ENCODE data around the gene ACVR1B.

ACVR1B gene

GRCh38 chr12:51941604-51942003 is 9.9 kb upstream of the ACVR1B start:
- Histone ChIP-seq H3K36me3 (ENCODE audit: control insufficient read depth, insufficient read depth, low read length) (no peaks in the 10 kb centered on the region), H3K4me3 (ENCODE audit: low read length) (no peak overlapping the region), H3K27me3 (ENCODE audit: control insufficient read depth, insufficient read depth, low read length) (no peaks in the 10 kb centered on the region), H3K9ac (ENCODE audit: low read length) (no peak overlapping the region), H3K27ac (ENCODE audit: low read depth, low read length) (no peak overlapping the region), H3K4me1 (ENCODE audit: control insufficient read depth, insufficient read depth, low read length) (peaks cover 3% of the 10 kb centered on the region)

- Histone ChIP-seq H3K27ac (ENCODE audit: low read depth, low read length) (no peak overlapping the region), H3K36me3 (ENCODE audit: control insufficient read depth, insufficient read depth, low read length) (no peaks in the 10 kb centered on the region), H3K27me3 (ENCODE audit: control insufficient read depth, insufficient read depth, low read length) (no peaks in the 10 kb centered on the region), H3K9ac (ENCODE audit: low read length) (no peak overlapping the region), H3K4me1 (ENCODE audit: control insufficient read depth, insufficient read depth, low read length) (peaks cover 3% of the 10 kb centered on the region), H3K4me3 (ENCODE audit: low read length) (no peak overlapping the region)
Measured at GRCh38 chr12:51942056-51942455, 9.4 kb upstream of the ACVR1B start.

GRCh38 chr12:51942501-51943000 is 8.9 kb upstream of the ACVR1B start:
- H3K27me3 ChIP-seq (ENCODE audit: control insufficient read depth, insufficient read depth, low read length) = no peaks in the 10 kb centered on the region
- H3K4me1 ChIP-seq (ENCODE audit: control insufficient read depth, insufficient read depth, low read length) = peaks cover 3% of the 10 kb centered on the region
- no peak overlapping the region for H3K27ac ChIP-seq (ENCODE audit: low read depth, low read length)
- H3K4me3 ChIP-seq (ENCODE audit: low read length) = no peak overlapping the region
- no peaks in the 10 kb centered on the region for H3K36me3 ChIP-seq (ENCODE audit: control insufficient read depth, insufficient read depth, low read length)
- H3K9ac ChIP-seq (ENCODE audit: low read length) = no peak overlapping the region

DNA sequence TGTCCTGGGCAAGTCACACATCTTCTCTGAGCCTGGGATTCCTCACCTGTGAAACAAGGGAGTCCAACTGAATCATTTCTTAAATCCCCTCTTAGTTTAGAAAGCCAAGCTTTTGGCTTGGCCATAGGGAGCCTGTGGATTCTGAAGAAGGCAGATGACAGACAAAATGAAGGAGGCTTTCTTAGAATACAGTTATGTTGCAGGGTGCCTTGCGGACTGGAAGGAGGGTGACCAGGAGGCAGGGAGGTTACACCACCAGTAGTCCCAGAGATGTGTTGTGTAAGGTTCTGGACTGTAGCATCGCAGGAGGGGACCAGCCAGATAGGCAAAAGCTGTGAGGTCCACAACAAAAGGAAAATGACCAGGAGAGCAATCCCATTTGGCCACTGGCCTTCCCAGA is 8.2 kb upstream of the ACVR1B start:
- H3K9ac ChIP-seq (ENCODE audit: low read length) = no peak overlapping the region
- no peak overlapping the region for H3K27ac ChIP-seq (ENCODE audit: low read depth, low read length)
- peaks cover 3% of the 10 kb centered on the region for H3K4me1 ChIP-seq (ENCODE audit: control insufficient read depth, insufficient read depth, low read length)
- no peak overlapping the region for H3K4me3 ChIP-seq (ENCODE audit: low read length)
- H3K27me3 ChIP-seq (ENCODE audit: control insufficient read depth, insufficient read depth, low read length) = no peaks in the 10 kb centered on the region
- H3K36me3 ChIP-seq (ENCODE audit: control insufficient read depth, insufficient read depth, low read length) = no peaks in the 10 kb centered on the region

GRCh38 chr12:51944608-51945233 is 6.8 kb upstream of the ACVR1B start:
- H3K36me3 ChIP-seq (ENCODE audit: control insufficient read depth, insufficient read depth, low read length) = no peaks in the 10 kb centered on the region
- H3K27me3 ChIP-seq (ENCODE audit: control insufficient read depth, insufficient read depth, low read length) = no peaks in the 10 kb centered on the region
- peaks cover 3% of the 10 kb centered on the region for H3K4me1 ChIP-seq (ENCODE audit: control insufficient read depth, insufficient read depth, low read length)
- H3K9ac ChIP-seq (ENCODE audit: low read length) = no peak overlapping the region
- no peak overlapping the region for H3K27ac ChIP-seq (ENCODE audit: low read depth, low read length)
- H3K4me3 ChIP-seq (ENCODE audit: low read length) = no peak overlapping the region

DNA sequence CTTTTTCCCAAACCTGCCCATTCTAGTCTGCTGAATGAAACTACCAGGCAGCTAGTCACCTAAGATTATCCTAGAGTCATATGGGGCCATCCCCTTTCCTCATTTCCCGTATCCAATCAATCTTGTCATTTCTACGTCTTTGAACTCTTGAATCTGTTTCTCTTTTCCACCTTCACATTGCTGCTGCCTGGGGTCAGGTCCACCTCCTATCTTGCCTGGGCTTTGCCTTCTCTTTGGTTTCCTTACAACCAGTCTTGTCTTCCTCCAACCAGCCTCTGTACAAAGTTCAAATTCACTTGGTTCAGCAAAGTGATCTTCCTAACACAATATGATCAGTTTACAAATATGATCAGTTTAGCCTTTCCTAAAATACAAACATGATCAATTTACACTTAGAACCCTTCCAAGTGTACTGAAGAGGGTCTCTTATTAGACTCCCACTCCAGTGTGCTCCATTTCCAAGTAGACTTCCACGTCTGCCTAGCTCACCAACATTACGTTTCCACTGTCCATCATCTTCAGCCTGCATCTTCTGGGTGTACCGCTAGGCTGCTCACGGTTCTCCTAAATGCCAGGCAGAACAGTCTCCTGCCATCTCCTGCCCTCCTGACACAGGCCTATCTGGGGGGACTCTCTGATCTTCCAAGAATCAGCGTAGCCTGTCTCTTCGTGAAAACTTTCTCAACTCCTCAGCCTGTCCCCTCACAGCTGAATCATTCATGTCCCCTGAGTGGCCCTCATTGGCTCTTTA is 4.1 kb upstream of the ACVR1B start:
- no peaks in the 10 kb centered on the region for H3K36me3 ChIP-seq (ENCODE audit: control insufficient read depth, insufficient read depth, low read length)
- no peaks in the 10 kb centered on the region for H3K27me3 ChIP-seq (ENCODE audit: control insufficient read depth, insufficient read depth, low read length)
- no peak overlapping the region for H3K9ac ChIP-seq (ENCODE audit: low read length)
- no peak overlapping the region for H3K27ac ChIP-seq (ENCODE audit: low read depth, low read length)
- H3K4me1 ChIP-seq (ENCODE audit: control insufficient read depth, insufficient read depth, low read length) = no peaks in the 10 kb centered on the region
- no peak overlapping the region for H3K4me3 ChIP-seq (ENCODE audit: low read length)

- no peak overlapping the region for H3K4me3 ChIP-seq (ENCODE audit: low read length)
- H3K27ac ChIP-seq (ENCODE audit: low read depth, low read length) = no peak overlapping the region
- no peaks in the 10 kb centered on the region for H3K36me3 ChIP-seq (ENCODE audit: control insufficient read depth, insufficient read depth, low read length)
- no peak overlapping the region for H3K9ac ChIP-seq (ENCODE audit: low read length)
- no peaks in the 10 kb centered on the region for H3K27me3 ChIP-seq (ENCODE audit: control insufficient read depth, insufficient read depth, low read length)
- no peaks in the 10 kb centered on the region for H3K4me1 ChIP-seq (ENCODE audit: control insufficient read depth, insufficient read depth, low read length)
Measured at GRCh38 chr12:51948066-51948465, 3.4 kb upstream of the ACVR1B start.

GRCh38 chr12:51949342-51950030 is 2.0 kb upstream of the ACVR1B start:
- Histone ChIP-seq H3K36me3 (ENCODE audit: control insufficient read depth, insufficient read depth, low read length) (no peaks in the 10 kb centered on the region), H3K4me3 (ENCODE audit: low read length) (no peak overlapping the region), H3K27me3 (ENCODE audit: control insufficient read depth, insufficient read depth, low read length) (no peaks in the 10 kb centered on the region), H3K9ac (ENCODE audit: low read length) (no peak overlapping the region), H3K27ac (ENCODE audit: low read depth, low read length) (no peak overlapping the region), H3K4me1 (ENCODE audit: control insufficient read depth, insufficient read depth, low read length) (peaks cover 5% of the 10 kb centered on the region)

GRCh38 chr12:51950682-51951198 is 759 bp upstream of the ACVR1B start:
- H3K4me3 ChIP-seq (ENCODE audit: low read length) = peak overlapping the region; percentile 83
- H3K4me1 ChIP-seq (ENCODE audit: control insufficient read depth, insufficient read depth, low read length) = peaks cover 13% of the 10 kb centered on the region
- H3K27ac ChIP-seq (ENCODE audit: low read depth, low read length) = no peak overlapping the region
- no peak overlapping the region for H3K9ac ChIP-seq (ENCODE audit: low read length)
- no peaks in the 10 kb centered on the region for H3K27me3 ChIP-seq (ENCODE audit: control insufficient read depth, insufficient read depth, low read length)
- no peaks in the 10 kb centered on the region for H3K36me3 ChIP-seq (ENCODE audit: control insufficient read depth, insufficient read depth, low read length)

DNA sequence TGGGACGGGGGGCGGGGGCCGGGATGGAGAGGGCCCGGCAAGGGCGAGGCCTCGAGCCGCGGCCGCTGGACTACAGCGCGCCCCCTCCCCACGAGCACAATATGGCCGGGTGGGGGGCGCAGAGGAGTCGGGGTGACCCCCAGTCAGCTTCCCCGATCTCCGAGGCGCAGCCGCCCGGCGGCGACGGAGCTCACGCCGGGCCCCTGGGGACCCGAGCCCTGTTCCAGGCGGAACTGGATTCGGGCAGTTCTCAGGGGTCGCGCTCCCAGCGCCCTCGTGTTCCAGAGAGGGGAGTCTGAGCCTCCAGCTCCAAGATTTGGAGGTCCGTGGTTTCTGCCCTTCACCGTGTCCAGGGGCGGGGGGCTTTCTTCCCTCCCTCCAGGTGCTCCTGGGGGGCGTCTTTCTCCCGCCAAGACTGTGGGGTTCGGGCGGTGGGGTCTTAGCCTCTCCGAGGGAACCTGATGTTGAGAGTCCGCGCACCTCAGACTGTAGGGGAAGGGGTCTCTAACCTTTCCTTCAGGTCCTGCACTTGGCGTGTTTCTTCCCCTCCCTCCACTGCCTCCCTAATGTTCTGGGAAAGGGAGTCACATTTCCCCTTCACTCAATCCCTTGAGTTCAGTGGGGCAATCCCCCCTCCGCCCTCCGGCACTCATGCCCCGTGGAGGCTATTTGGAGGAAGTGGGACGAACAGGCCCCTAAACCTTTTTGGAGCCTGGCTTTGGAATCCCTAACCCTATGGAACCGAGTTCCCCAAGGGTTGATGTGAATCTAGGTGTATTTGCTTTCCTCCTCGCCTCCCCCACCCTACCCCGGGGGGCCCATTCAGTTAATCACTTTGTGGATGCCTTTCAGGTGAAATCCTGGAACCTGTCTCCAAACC is 584 bp downstream of the ACVR1B start:
- H3K27ac ChIP-seq (ENCODE audit: low read depth, low read length) = peak overlapping the region; percentile 75
- H3K36me3 ChIP-seq (ENCODE audit: control insufficient read depth, insufficient read depth, low read length) = no peaks in the 10 kb centered on the region
- no peaks in the 10 kb centered on the region for H3K27me3 ChIP-seq (ENCODE audit: control insufficient read depth, insufficient read depth, low read length)
- H3K4me1 ChIP-seq (ENCODE audit: control insufficient read depth, insufficient read depth, low read length) = peaks cover 15% of the 10 kb centered on the region
- peak overlapping the region; percentile 61 for H3K9ac ChIP-seq (ENCODE audit: low read length)
- H3K4me3 ChIP-seq (ENCODE audit: low read length) = peak overlapping the region; percentile 87

DNA sequence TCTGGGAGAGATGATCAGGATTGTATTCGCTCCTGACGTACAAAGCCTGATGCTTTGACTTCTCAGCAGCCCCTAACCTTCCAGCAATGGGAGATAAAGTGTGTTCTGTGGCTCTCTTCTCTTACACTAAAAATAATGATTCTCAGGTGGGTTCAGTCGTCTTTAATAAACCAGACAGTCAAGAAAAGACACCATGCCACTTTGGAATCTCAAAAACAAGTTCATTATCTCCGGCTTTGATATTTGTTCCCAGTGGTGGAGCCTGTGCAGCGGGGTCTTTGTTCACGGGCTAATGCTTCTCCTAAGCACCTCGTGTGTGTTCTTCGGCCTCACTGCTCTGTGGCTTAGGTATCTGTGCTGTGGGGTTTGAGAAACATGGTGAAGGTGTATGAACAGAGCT is 1.6 kb downstream of the ACVR1B start:
- H3K36me3 ChIP-seq (ENCODE audit: control insufficient read depth, insufficient read depth, low read length) = no peaks in the 10 kb centered on the region
- H3K27me3 ChIP-seq (ENCODE audit: control insufficient read depth, insufficient read depth, low read length) = no peaks in the 10 kb centered on the region
- H3K4me1 ChIP-seq (ENCODE audit: control insufficient read depth, insufficient read depth, low read length) = peaks cover 15% of the 10 kb centered on the region
- H3K9ac ChIP-seq (ENCODE audit: low read length) = peak overlapping the region; percentile 14
- peak overlapping the region; percentile 87 for H3K4me3 ChIP-seq (ENCODE audit: low read length)
- peak overlapping the region; percentile 33 for H3K27ac ChIP-seq (ENCODE audit: low read depth, low read length)

- no peaks in the 10 kb centered on the region for H3K36me3 ChIP-seq (ENCODE audit: control insufficient read depth, insufficient read depth, low read length)
- no peaks in the 10 kb centered on the region for H3K27me3 ChIP-seq (ENCODE audit: control insufficient read depth, insufficient read depth, low read length)
- peak overlapping the region; percentile 39 for H3K4me3 ChIP-seq (ENCODE audit: low read length)
- H3K27ac ChIP-seq (ENCODE audit: low read depth, low read length) = no peak overlapping the region
- H3K4me1 ChIP-seq (ENCODE audit: control insufficient read depth, insufficient read depth, low read length) = peaks cover 15% of the 10 kb centered on the region
- no peak overlapping the region for H3K9ac ChIP-seq (ENCODE audit: low read length)
Measured at GRCh38 chr12:51953864-51954263, 2.4 kb downstream of the ACVR1B start.
